Hepatocyte (in vitro differentiated cells): ENCODE measurements around the gene RPRD2.

Source experiments
- EZH2 ChIP-seq: fragments of 200-600 bp; sonication (generic); IDR thresholded peaks from 2 replicates; pipeline ENCODE4 v1.6.1; 2016; ENCODE audit warnings: antibody characterized with exemption, mild to moderate bottlenecking, borderline replicate concordance
- TF ChIP-seq, protein P1 (sequence below): fragments of 200-600 bp; sonication (generic); IDR thresholded peaks from 2 replicates; pipeline ENCODE4 v1.5.1; 2016; ENCODE audit warnings: antibody characterized with exemption, mild to moderate bottlenecking; ENCODE audit not compliant: poor library complexity

DNA sequence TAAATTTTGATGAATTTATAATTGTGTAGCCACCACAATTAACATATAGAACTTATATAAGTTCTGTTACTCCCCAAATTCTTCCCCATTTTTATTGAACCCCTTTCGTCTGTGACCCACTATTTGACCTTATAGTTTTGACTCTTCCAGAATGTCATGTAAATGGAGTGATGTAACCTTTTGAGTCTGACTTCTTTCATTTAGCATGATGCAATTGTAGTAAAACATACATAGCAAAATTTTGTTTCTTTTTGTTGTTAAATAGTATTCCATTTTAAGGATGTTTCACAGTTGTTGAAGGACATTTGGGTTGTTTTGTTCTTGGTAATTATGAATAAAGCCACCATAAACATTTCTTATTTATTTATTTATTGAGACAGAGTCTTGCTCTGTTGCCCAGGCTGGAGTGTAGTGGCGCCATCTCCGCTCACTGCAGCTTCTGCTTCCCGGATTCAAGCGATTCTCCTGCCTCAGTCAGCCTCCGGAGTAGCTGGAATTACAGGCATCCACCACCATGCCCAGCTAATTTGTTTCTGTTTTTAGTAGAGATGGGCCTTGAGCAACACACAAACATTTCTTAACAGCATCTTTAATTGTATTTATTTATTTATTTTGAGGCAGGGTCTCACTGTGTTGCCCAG is 33.6 kb downstream of the RPRD2 start:
- TF ChIP-seq, protein P1, sequence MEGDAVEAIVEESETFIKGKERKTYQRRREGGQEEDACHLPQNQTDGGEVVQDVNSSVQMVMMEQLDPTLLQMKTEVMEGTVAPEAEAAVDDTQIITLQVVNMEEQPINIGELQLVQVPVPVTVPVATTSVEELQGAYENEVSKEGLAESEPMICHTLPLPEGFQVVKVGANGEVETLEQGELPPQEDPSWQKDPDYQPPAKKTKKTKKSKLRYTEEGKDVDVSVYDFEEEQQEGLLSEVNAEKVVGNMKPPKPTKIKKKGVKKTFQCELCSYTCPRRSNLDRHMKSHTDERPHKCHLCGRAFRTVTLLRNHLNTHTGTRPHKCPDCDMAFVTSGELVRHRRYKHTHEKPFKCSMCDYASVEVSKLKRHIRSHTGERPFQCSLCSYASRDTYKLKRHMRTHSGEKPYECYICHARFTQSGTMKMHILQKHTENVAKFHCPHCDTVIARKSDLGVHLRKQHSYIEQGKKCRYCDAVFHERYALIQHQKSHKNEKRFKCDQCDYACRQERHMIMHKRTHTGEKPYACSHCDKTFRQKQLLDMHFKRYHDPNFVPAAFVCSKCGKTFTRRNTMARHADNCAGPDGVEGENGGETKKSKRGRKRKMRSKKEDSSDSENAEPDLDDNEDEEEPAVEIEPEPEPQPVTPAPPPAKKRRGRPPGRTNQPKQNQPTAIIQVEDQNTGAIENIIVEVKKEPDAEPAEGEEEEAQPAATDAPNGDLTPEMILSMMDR, result no peak
- no peak for TF ChIP-seq EZH2
